ENCODE results near the gene ATG16L1. TPM values are rescaled to one million over a fixed set of nuclear protein-coding genes. Genes with fewer than 3 reads are reported as not detected.
A peak's percentile ranks its signal among the peaks of the same experiment; 100 is the strongest.

Gene ATG16L1
- total RNA-seq, 2 experiments from 2014 or later, result 22.1 to 24.4 TPM

GRCh38 chr2:233280114-233280693 lies 28.7 kb downstream of the ATG16L1 start:
- no peak for ATAC-seq
- POLR2A ChIA-PET, result interaction anchor here (0.6 to 1.7 kb wide), 2 partner anchors 12 to 196 kb away, joined by 3 to 5 read pairs; no protein-coding TSS in a partner anchor
- CTCF ChIA-PET, result interaction anchor here (1.1 to 1.9 kb wide), 5 partner anchors 12 to 165 kb away, joined by 3 to 6 read pairs (median 5); no protein-coding TSS in a partner anchor
- no peaks in the 10 kb centered on the region for H3K9me3 Mint-ChIP-seq
- DNase-seq, result no peak
- H3K4me3 Mint-ChIP-seq, result no peak overlapping the region
- peaks cover 58% of the 10 kb centered on the region for H3K36me3 Mint-ChIP-seq (ENCODE audit: low read depth)
- peaks cover 27% of the 10 kb centered on the region for H3K4me1 Mint-ChIP-seq (ENCODE audit: low read depth)
- intact Hi-C loops (cut with micrococcal nuclease), result no loop called here
- no peak for TF ChIP-seq CTCF (IDR thresholded peaks at IDR 0.05)
- H3K27ac Mint-ChIP-seq, result peak overlapping the region; percentile 51
- H3K27me3 Mint-ChIP-seq, result no peaks in the 10 kb centered on the region

GRCh38 chr2:233281553-233281952 lies 30.1 kb downstream of the ATG16L1 start:
- Mint-ChIP-seq H3K36me3 (ENCODE audit: low read depth) (peaks cover 59% of the 10 kb centered on the region), H3K4me1 (ENCODE audit: low read depth) (peaks cover 27% of the 10 kb centered on the region), H3K27me3 (no peaks in the 10 kb centered on the region), H3K9me3 (no peaks in the 10 kb centered on the region), H3K27ac (peak overlapping the region; percentile 74), H3K4me3 (no peak overlapping the region)
- ATAC-seq, result no peak
- ChIA-PET CTCF (interaction anchor here (1.0 to 1.9 kb wide), 3 partner anchors 10 to 162 kb away, joined by 4 to 6 read pairs (median 5); no protein-coding TSS in a partner anchor), POLR2A (no interaction called here)
- intact Hi-C loops (cut with micrococcal nuclease), result no loop called here
- no peak for TF ChIP-seq CTCF (IDR thresholded peaks at IDR 0.05)
- no peak for DNase-seq

GRCh38 chr2:233281992-233282603 lies 30.6 kb downstream of the ATG16L1 start:
- no peak for TF ChIP-seq CTCF (IDR thresholded peaks at IDR 0.05)
- intact Hi-C loops (cut with micrococcal nuclease), result no loop called here
- Mint-ChIP-seq H3K36me3 (ENCODE audit: low read depth) (peaks cover 57% of the 10 kb centered on the region), H3K4me3 (no peak overlapping the region), H3K27me3 (no peaks in the 10 kb centered on the region), H3K9me3 (no peaks in the 10 kb centered on the region), H3K27ac (peak overlapping the region; percentile 74), H3K4me1 (ENCODE audit: low read depth) (peaks cover 27% of the 10 kb centered on the region)
- ChIA-PET POLR2A (interaction anchor here (1.5 kb wide), 1 partner anchor 8 kb away, joined by 5 read pairs; no protein-coding TSS in a partner anchor), CTCF (interaction anchor here (1.0 kb wide), 1 partner anchor 11 kb away, joined by 4 read pairs; no protein-coding TSS in a partner anchor)
- DNase-seq, result no peak
- ATAC-seq, result no peak

- CTCF ChIA-PET, result interaction anchor here (2.1 kb wide), 1 partner anchor 157 kb away, joined by 5 read pairs; no protein-coding TSS in a partner anchor
- Mint-ChIP-seq H3K4me1 (ENCODE audit: low read depth) (peaks cover 21% of the 10 kb centered on the region), H3K36me3 (ENCODE audit: low read depth) (peaks cover 59% of the 10 kb centered on the region), H3K9me3 (no peaks in the 10 kb centered on the region), H3K4me3 (no peak overlapping the region), H3K27me3 (no peaks in the 10 kb centered on the region), H3K27ac (no peak overlapping the region)
- intact Hi-C loops (cut with micrococcal nuclease), result no loop called here
- TF ChIP-seq CTCF (IDR thresholded peaks at IDR 0.05), result no peak
- DNase-seq, result no peak
- no peak for ATAC-seq
- POLR2A ChIA-PET, result no interaction called here
Observed at GRCh38 chr2:233285921-233286320, 34.4 kb downstream of the ATG16L1 start.

GRCh38 chr2:233287871-233288270 lies 36.4 kb downstream of the ATG16L1 start:
- H3K27ac Mint-ChIP-seq, result no peak overlapping the region

More at GRCh38 chr2:233287871-233288270, 36.4 kb downstream of the ATG16L1 start:
- ChIA-PET POLR2A (no interaction called here), CTCF (no interaction called here)
- intact Hi-C loops (cut with micrococcal nuclease), result no loop called here
- ATAC-seq (no peak), DNase-seq (no peak)
- H3K4me1 Mint-ChIP-seq (ENCODE audit: low read depth), result peaks cover 3% of the 10 kb centered on the region
- H3K4me3 Mint-ChIP-seq, result no peak overlapping the region
- H3K36me3 Mint-ChIP-seq (ENCODE audit: low read depth), result peaks cover 57% of the 10 kb centered on the region
- no peak for TF ChIP-seq CTCF (IDR thresholded peaks at IDR 0.05)
- H3K27me3 Mint-ChIP-seq, result no peaks in the 10 kb centered on the region
- no peaks in the 10 kb centered on the region for H3K9me3 Mint-ChIP-seq

Measured in activated CD8-positive, alpha-beta T cell treated with anti-CD3 and anti-CD28 coated beads for 36 hours (primary cell).